GM12873 (cell line): Measurements from ENCODE around the gene LRRC39.

Source experiments
- CTCF ChIP-seq: IDR thresholded peaks from 2 replicates; pipeline ENCODE4 v1.5.1; 2012; ENCODE audit warnings: low read depth, mild to moderate bottlenecking, moderate library complexity, low read length, control low read depth; ENCODE audit not compliant: insufficient read depth; ENCODE audit errors: missing control alignments

LRRC39 gene

GRCh38 chr1:100130552-100131077 lies 47.4 kb downstream of the LRRC39 start:
- no peak for TF ChIP-seq CTCF

- no peak for TF ChIP-seq CTCF
Observed at GRCh38 chr1:100127226-100127625, 50.8 kb downstream of the LRRC39 start.

GRCh38 chr1:100122177-100122576 lies 55.9 kb downstream of the LRRC39 start:
- no peak for TF ChIP-seq CTCF

GRCh38 chr1:100115524-100115923 lies 62.5 kb downstream of the LRRC39 start:
- no peak for TF ChIP-seq CTCF

GRCh38 chr1:100109554-100110066 lies 68.4 kb downstream of the LRRC39 start:
- TF ChIP-seq CTCF, result no peak

GRCh38 chr1:100107696-100108095 lies 70.4 kb downstream of the LRRC39 start:
- TF ChIP-seq CTCF, result no peak

GRCh38 chr1:100101564-100101963 lies 76.5 kb downstream of the LRRC39 start:
- no peak for TF ChIP-seq CTCF
